Dendritic cell treated with granulocyte-macrophage colony-stimulating factor and Interleukin-4, amounts not matched to agents 40 ng/mL and 50 ng/mL, for 4 days (primary cell): Measurements from ENCODE around the gene FKBP11.
"Not testable (repeated sequence)": the region's sequence is repeated elsewhere in the genome, so short reads cannot be mapped to it uniquely, and the experiment has no call there.

Experiments used
- H3K27ac Mint-ChIP-seq: one replicate; pipeline ENCODE4 v1.8.0; 2022; ENCODE audit warnings: mild to moderate bottlenecking, mixed read lengths
- H3K27me3 Mint-ChIP-seq: one replicate; pipeline ENCODE4 v1.8.0; 2022; ENCODE audit warnings: mild to moderate bottlenecking, mixed read lengths
- H3K36me3 Mint-ChIP-seq: one replicate; pipeline ENCODE4 v1.8.0; 2022; ENCODE audit warnings: low read depth, mixed read lengths
- H3K4me1 Mint-ChIP-seq: one replicate; pipeline ENCODE4 v1.8.0; 2022; ENCODE audit warnings: low read depth, mixed read lengths
- H3K4me3 Mint-ChIP-seq: one replicate; pipeline ENCODE4 v1.8.0; 2022; ENCODE audit warnings: mild to moderate bottlenecking, moderate library complexity, mixed read lengths
- H3K9me3 Mint-ChIP-seq: one replicate; pipeline ENCODE4 v1.8.0; 2022; ENCODE audit warnings: mixed read lengths
- intact Hi-C: fragments of 100-400 bp; cut with micrococcal nuclease; formaldehyde crosslinking; loops from one replicate; pipeline ENCODE4 v1.15.0; 2022

The FKBP11 gene

DNA sequence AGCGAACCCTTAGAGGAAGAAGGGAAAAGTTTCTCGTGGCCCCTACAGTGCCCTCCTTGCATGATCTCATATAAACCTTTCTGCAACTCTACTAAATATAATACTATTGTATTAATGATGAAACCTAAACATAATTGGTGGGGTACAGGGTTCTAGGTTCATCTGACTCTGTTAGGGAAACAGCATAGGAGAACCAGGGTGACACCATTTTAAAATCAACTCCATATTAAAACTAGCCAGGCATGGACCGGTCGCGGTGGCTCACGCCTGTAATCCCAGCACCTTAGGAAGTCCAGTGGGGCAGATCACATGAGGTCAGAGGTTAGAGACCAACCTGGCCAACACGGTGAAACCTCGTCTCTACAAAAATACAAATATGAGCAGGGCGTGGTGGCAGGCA lies 44.6 kb downstream of the FKBP11 start:
- H3K4me1 Mint-ChIP-seq, result peaks cover 11% of the 10 kb centered on the region
- peaks cover 45% of the 10 kb centered on the region for H3K27me3 Mint-ChIP-seq
- no peak overlapping the region for H3K27ac Mint-ChIP-seq
- no peaks in the 10 kb centered on the region for H3K36me3 Mint-ChIP-seq
- H3K9me3 Mint-ChIP-seq, result no peaks in the 10 kb centered on the region
- no peak overlapping the region for H3K4me3 Mint-ChIP-seq
- intact Hi-C loops, result no loop called here

DNA sequence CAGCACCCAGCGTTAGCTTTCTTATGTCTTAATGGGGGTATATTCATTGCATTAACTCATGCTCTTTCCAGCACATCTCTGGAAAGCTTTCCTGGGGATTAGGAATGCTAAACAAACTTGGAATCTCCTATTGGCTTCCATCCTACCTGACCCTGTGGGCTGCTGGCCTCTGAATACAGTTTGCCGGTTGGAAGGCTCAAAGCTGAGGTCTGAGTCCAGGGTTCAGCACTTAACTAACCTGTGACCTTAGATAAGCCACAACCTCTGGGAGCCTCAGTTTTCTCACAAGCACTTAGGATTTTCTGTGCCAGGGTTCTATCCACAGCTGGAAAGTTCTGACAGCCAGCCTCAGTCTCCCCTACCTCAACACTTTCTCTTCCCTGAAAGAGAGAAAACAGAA lies 46.7 kb downstream of the FKBP11 start:
- Mint-ChIP-seq H3K9me3 (no peaks in the 10 kb centered on the region), H3K36me3 (no peaks in the 10 kb centered on the region), H3K27ac (no peak overlapping the region), H3K27me3 (peaks cover 36% of the 10 kb centered on the region), H3K4me3 (no peak overlapping the region), H3K4me1 (peaks cover 11% of the 10 kb centered on the region)
- intact Hi-C loops, result no loop called here

DNA sequence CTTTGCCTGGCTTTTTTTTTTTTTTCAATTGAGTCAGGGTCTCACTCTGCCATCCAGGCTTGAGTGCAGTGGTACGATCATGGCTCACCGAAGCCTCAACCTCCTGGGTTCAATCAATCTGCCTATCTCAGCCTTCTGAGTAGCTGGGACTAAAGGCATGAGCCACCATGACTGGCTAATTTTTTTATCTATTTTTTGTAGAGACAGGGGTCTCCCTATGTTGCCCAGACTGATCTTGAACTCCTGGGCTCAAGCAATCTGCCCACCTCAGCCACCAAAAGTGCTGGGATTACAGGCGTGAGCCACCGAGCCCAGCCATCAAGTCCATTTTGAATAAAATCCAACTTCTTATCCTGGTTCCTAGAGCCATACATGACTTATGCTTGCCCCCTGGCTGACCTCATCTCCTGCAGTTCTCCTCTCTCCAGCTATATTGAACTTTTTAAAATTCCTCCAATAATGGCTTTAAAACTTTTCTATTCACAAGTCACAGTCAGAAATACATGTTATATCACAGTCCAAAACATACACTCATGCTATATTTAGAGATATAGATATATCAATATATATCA lies 49.3 kb downstream of the FKBP11 start:
- peaks cover 19% of the 10 kb centered on the region for H3K27me3 Mint-ChIP-seq

DNA sequence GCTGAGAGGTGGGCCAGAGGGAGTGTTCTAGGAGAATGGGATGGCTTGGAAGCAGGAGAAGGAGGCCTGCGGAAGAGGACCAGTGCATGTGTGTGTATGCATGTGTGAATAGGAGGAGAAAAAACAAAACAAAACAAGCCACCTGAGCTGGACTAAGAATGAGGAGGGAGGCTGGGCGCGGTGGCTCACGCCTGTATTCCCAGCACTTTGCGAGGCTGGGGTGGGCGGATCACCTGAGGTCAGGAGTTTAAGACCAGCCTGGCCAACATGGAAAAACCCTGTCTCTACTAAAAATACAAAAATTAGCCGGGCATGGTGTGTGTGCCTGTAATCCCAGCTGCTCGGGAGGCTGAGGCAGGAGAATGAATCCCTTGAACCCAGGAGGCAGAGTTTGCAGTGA lies 51.8 kb downstream of the FKBP11 start:
- H3K27me3 Mint-ChIP-seq, H3K27ac Mint-ChIP-seq, H3K4me3 Mint-ChIP-seq, intact Hi-C loops, H3K4me1 Mint-ChIP-seq, H3K9me3 Mint-ChIP-seq, H3K36me3 Mint-ChIP-seq: not testable (repeated sequence)

More for the DNA sequence above, 49.3 kb downstream of the FKBP11 start:
- no peaks in the 10 kb centered on the region for H3K9me3 Mint-ChIP-seq
- no peaks in the 10 kb centered on the region for H3K36me3 Mint-ChIP-seq
- intact Hi-C loops, result no loop called here
- H3K4me1 Mint-ChIP-seq, result no peaks in the 10 kb centered on the region
- no peak overlapping the region for H3K27ac Mint-ChIP-seq
- no peak overlapping the region for H3K4me3 Mint-ChIP-seq

DNA sequence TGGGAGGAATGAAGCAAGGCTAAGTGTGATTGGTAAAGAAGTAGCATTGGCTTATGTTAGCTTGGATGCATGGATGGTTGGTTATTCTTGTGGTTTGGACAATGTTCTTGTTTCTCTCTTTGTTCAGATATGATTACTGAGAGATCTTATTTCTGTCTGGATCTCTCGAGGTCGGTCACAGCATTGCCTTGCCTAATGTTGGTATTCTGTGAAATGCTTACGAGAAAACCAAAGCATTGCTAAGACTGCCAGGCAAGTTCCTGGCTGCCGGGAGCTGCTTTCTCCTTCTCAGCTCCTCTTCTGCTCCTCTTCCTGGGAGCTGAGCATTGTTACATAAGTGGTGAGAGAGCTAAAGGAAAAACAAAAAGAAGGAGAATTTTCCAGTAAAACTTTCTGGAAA lies 52.2 kb downstream of the FKBP11 start:
- Mint-ChIP-seq H3K27me3 (peaks cover 8% of the 10 kb centered on the region), H3K4me1 (peaks cover 5% of the 10 kb centered on the region), H3K4me3 (no peak overlapping the region), H3K36me3 (no peaks in the 10 kb centered on the region), H3K27ac (no peak overlapping the region), H3K9me3 (no peaks in the 10 kb centered on the region)
- intact Hi-C loops, result no loop called here
